ENCODE measurements around the gene LRRC10B.
A peak's percentile ranks its signal among the peaks of the same experiment; 100 is the strongest.
"Not testable (repeated sequence)": the region's sequence is repeated elsewhere in the genome, so short reads cannot be mapped to it uniquely, and the experiment has no call there.

Gene LRRC10B

GRCh38 chr11:61507962-61508861, at the start of gene LRRC10B:
Gene LRRC10B (plus strand): TSS chr11:61508749. CDS start chr11:61508999, 250 bp downstream.
- DNase-seq, result peak; percentile 13

GRCh38 chr11:61460474-61460881, 48.1 kb upstream of the LRRC10B start:
- no peak for DNase-seq

- DNase-seq, result no peak
Measured at GRCh38 chr11:61460986-61461385, 47.6 kb upstream of the LRRC10B start.

GRCh38 chr11:61467602-61468001, 40.9 kb upstream of the LRRC10B start:
- not testable (repeated sequence) for DNase-seq

GRCh38 chr11:61468002-61468401, 40.5 kb upstream of the LRRC10B start:
- DNase-seq, result no peak

GRCh38 chr11:61472282-61472681, 36.3 kb upstream of the LRRC10B start:
- DNase-seq, result no peak

- DNase-seq, result no peak
Measured at GRCh38 chr11:61472868-61473267, 35.7 kb upstream of the LRRC10B start.

- DNase-seq, result no peak
Measured at GRCh38 chr11:61473370-61474012, 35.1 kb upstream of the LRRC10B start.

- DNase-seq, result no peak
Measured at GRCh38 chr11:61474013-61474643, 34.4 kb upstream of the LRRC10B start.

- no peak for DNase-seq
Measured at GRCh38 chr11:61475433-61475832, 33.1 kb upstream of the LRRC10B start.

- no peak for DNase-seq
Measured at GRCh38 chr11:61476371-61476770, 32.2 kb upstream of the LRRC10B start.

- DNase-seq, result no peak
Measured at GRCh38 chr11:61477126-61477525, 31.4 kb upstream of the LRRC10B start.

GRCh38 chr11:61477727-61478148, 30.8 kb upstream of the LRRC10B start:
- peak; percentile 53 for DNase-seq

- DNase-seq, result not testable (repeated sequence)
Measured at GRCh38 chr11:61479360-61480058, 29.0 kb upstream of the LRRC10B start.

GRCh38 chr11:61480261-61480993, 28.1 kb upstream of the LRRC10B start:
- DNase-seq, result no peak

GRCh38 chr11:61480994-61481335, 27.6 kb upstream of the LRRC10B start:
- no peak for DNase-seq

- no peak for DNase-seq
Measured at GRCh38 chr11:61481806-61482205, 26.7 kb upstream of the LRRC10B start.

- no peak for DNase-seq
Measured at GRCh38 chr11:61482513-61482912, 26.0 kb upstream of the LRRC10B start.

- no peak for DNase-seq
Measured at GRCh38 chr11:61484541-61484940, 24.0 kb upstream of the LRRC10B start.

- DNase-seq, result no peak
Measured at GRCh38 chr11:61485080-61485479, 23.5 kb upstream of the LRRC10B start.

- DNase-seq, result no peak
Measured at GRCh38 chr11:61486011-61486620, 22.4 kb upstream of the LRRC10B start.

GRCh38 chr11:61486779-61487178, 21.8 kb upstream of the LRRC10B start:
- no peak for DNase-seq
